Measurements from ENCODE around the gene SHH. TPM values are rescaled to one million over a fixed set of nuclear protein-coding genes. Genes with fewer than 3 reads are reported as not detected.

Gene SHH
- total and polyA plus RNA-seq, 2 experiments from 2014 or later = not detected

- ATAC-seq (no peak), DNase-seq (ENCODE audit: low spot score) (peak; percentile 77)
- no peaks in the 10 kb centered on the region for H3K36me3 ChIP-seq (ENCODE audit: insufficient read depth)
- peaks cover 47% of the 10 kb centered on the region for H3K4me1 ChIP-seq (ENCODE audit: insufficient read depth)
- H3K4me1 Mint-ChIP-seq = peaks cover 48% of the 10 kb centered on the region
- H3K27me3 ChIP-seq (ENCODE audit: insufficient read depth) = peaks cover 100% of the 10 kb centered on the region
- H3K27ac Mint-ChIP-seq = no peak overlapping the region
- H3K79me2 ChIP-seq (replicated peaks; ENCODE audit: insufficient read depth) = no peaks in the 10 kb centered on the region
- peak; percentile 74 for TF ChIP-seq EZH2phosphoT487 (IDR thresholded peaks at IDR 0.05; ENCODE audit: unreplicated experiment)
- TF ChIP-seq CTCF (conservative IDR thresholded peaks at IDR 0.05; ENCODE audit: low read depth in 2 of 2) = no peak
- TF ChIP-seq EZH2 (IDR thresholded peaks at IDR 0.05; ENCODE audit: low read depth, unreplicated experiment) = peak; percentile 72
- TF ChIP-seq ZNF331 (CRISPR knock-in tag; IDR thresholded peaks at IDR 0.05; ENCODE audit: low read depth) = no peak
- H3K27me3 Mint-ChIP-seq (ENCODE audit: insufficient read depth, low read depth, poor library complexity) = peaks cover 83% of the 10 kb centered on the region
- H3F3A ChIP-seq (replicated peaks; ENCODE audit: low read depth) = no peaks in the 10 kb centered on the region
- H3K4me2 ChIP-seq = peak overlapping the region; percentile 80
- H3K9me3 Mint-ChIP-seq = peaks cover 7% of the 10 kb centered on the region
- peak overlapping the region; percentile 55 for H3K4me3 ChIP-seq
- H4K20me1 ChIP-seq (replicated peaks; ENCODE audit: insufficient read depth) = peaks cover 13% of the 10 kb centered on the region; the same call in 1 of the 2 replicates
- H3K27ac ChIP-seq (ENCODE audit: low read depth) = no peak overlapping the region
- H2AFZ ChIP-seq = peak overlapping the region; percentile 74
- H3K36me3 Mint-ChIP-seq (ENCODE audit: low read depth) = no peaks in the 10 kb centered on the region
- H3K4me3 Mint-ChIP-seq = peak overlapping the region; percentile 67
- no peaks in the 10 kb centered on the region for H3K9me2 ChIP-seq (ENCODE audit: insufficient read depth)
These were observed 5.1 kb downstream of the SHH start for GRCh38 chr7:155807065-155807671.

GRCh38 chr7:155806096-155806871 lies 6.0 kb downstream of the SHH start:
- Mint-ChIP-seq H3K4me1 (peaks cover 40% of the 10 kb centered on the region), H3K27ac (no peak overlapping the region)
- H2AFZ ChIP-seq = no peak overlapping the region

More at GRCh38 chr7:155806096-155806871, 6.0 kb downstream of the SHH start:
- H3K27ac ChIP-seq (ENCODE audit: low read depth) = no peak overlapping the region
- H3F3A ChIP-seq (replicated peaks; ENCODE audit: low read depth) = no peaks in the 10 kb centered on the region
- DNase-seq (ENCODE audit: low spot score) (peak; percentile 29), ATAC-seq (no peak; the same call in 2 of the 3 replicates)
- H3K79me2 ChIP-seq (replicated peaks; ENCODE audit: insufficient read depth) = no peaks in the 10 kb centered on the region
- no peaks in the 10 kb centered on the region for H3K9me2 ChIP-seq (ENCODE audit: insufficient read depth)
- peaks cover 41% of the 10 kb centered on the region for H3K4me1 ChIP-seq (ENCODE audit: insufficient read depth)
- Mint-ChIP-seq H3K9me3 (peaks cover 5% of the 10 kb centered on the region; the same call in 2 of the 3 replicates), H3K36me3 (ENCODE audit: low read depth) (no peaks in the 10 kb centered on the region), H3K27me3 (ENCODE audit: insufficient read depth, low read depth, poor library complexity) (peaks cover 81% of the 10 kb centered on the region), H3K4me3 (peak overlapping the region; percentile 67)
- H4K20me1 ChIP-seq (replicated peaks; ENCODE audit: insufficient read depth) = peaks cover 13% of the 10 kb centered on the region; the same call in 1 of the 2 replicates
- peaks cover 100% of the 10 kb centered on the region for H3K27me3 ChIP-seq (ENCODE audit: insufficient read depth)
- H3K4me2 ChIP-seq = peak overlapping the region; percentile 80
- TF ChIP-seq EZH2 (IDR thresholded peaks at IDR 0.05; ENCODE audit: low read depth, unreplicated experiment) = peak; percentile 41
- TF ChIP-seq CREB1 (CRISPR knock-in tag; IDR thresholded peaks at IDR 0.05; ENCODE audit: low read depth) = no peak
- TF ChIP-seq REST (IDR thresholded peaks at IDR 0.05; ENCODE audit: unreplicated experiment) = no peak
- TF ChIP-seq STAT1 (IDR thresholded peaks at IDR 0.05; ENCODE audit: unreplicated experiment) = no peak
- no peak for TF ChIP-seq ETS1 (IDR thresholded peaks at IDR 0.05)
- no peak for TF ChIP-seq EZH2phosphoT487 (IDR thresholded peaks at IDR 0.05; ENCODE audit: unreplicated experiment)
- TF ChIP-seq NANOG (IDR thresholded peaks at IDR 0.05; ENCODE audit: borderline replicate concordance) = no peak
- H3K36me3 ChIP-seq (ENCODE audit: insufficient read depth) = no peaks in the 10 kb centered on the region
- peak overlapping the region; percentile 55 for H3K4me3 ChIP-seq

Data from GM23338 (cell line).